Kidney (tissue), 14 donors: ENCODE results near the gene LCOR. TPM values are rescaled to one million over a fixed set of nuclear protein-coding genes. Genes with fewer than 3 reads are reported as not detected.
A peak's percentile ranks its signal among the peaks of the same experiment; 100 is the strongest.

Experiments used
- DNase-seq, 5 donors: peaks; one replicate each; pipeline ENCODE4 v3.0.0-alpha.2; 2013 to 2020
- FAIRE-seq: peaks from 2 replicates; lab custom pipeline; 2012; peaks lifted over from hg19 to GRCh38; lab: Jason Lieb, UNC
- H3K27ac ChIP-seq, 2 donors: one replicate each; pipeline ENCODE4 v1.7.0; 2013; ENCODE audit warnings: low read depth in 2 of 2, low read length in 2 of 2, inconsistent platforms in 1 of 2
- H3K27me3 ChIP-seq: one replicate; pipeline ENCODE4 v1.7.1; 2013; ENCODE audit warnings: low read length, inconsistent platforms; ENCODE audit not compliant: control insufficient read depth, insufficient read depth
- H3K36me3 ChIP-seq, 3 donors: one replicate each; pipeline versions ENCODE4 v1.7.0 to v1.7.1; 2013; ENCODE audit warnings: low read length in 3 of 3, control low read depth in 1 of 3, inconsistent platforms in 1 of 3; ENCODE audit not compliant: insufficient read depth in 3 of 3, control insufficient read depth in 2 of 3
- H3K4me1 ChIP-seq, 3 donors: one replicate each; pipeline versions ENCODE4 v1.7.0 to v1.7.1; 2013; ENCODE audit warnings: low read length in 3 of 3, inconsistent platforms in 1 of 3, low read depth in 1 of 3; ENCODE audit not compliant: control insufficient read depth in 2 of 3, insufficient read depth in 2 of 3
- H3K4me3 ChIP-seq, 3 donors: one replicate each; pipeline versions ENCODE4 v1.7.0 to v1.8.1; 2013; ENCODE audit warnings: low read length in 3 of 3, control low read depth in 1 of 3, inconsistent platforms in 1 of 3
- H3K9ac ChIP-seq, 3 donors: one replicate each; pipeline versions ENCODE4 v1.7.0 to v1.7.1; 2013; ENCODE audit warnings: low read length in 3 of 3, control low read depth in 1 of 3, inconsistent platforms in 1 of 3
- H3K9me3 ChIP-seq, 3 donors: one replicate each; pipeline versions ENCODE4 v1.7.0 to v1.7.1; 2013; ENCODE audit warnings: low read length in 3 of 3, control low read depth in 1 of 3, inconsistent platforms in 1 of 3; ENCODE audit not compliant: control insufficient read depth in 2 of 3, insufficient read depth in 1 of 3
- CTCF ChIP-seq: IDR thresholded peaks from 3 replicates; pipeline ENCODE4 v1.5.1; 2012; ENCODE audit warnings: mild to moderate bottlenecking, moderate library complexity, borderline replicate concordance; ENCODE audit not compliant: insufficient read depth; ENCODE audit errors: extremely low read depth
- intact Hi-C: fragments of 100-400 bp; cut with DNase I; formaldehyde crosslinking; loops from one replicate; pipeline ENCODE4 v1.11.1; 2022
- polyA plus RNA-seq: library from polyadenylated mRNA; stranded (reverse); fragments of 350-450 nt; fragmentation: Illumina TruSeq; extraction: RNeasy Lipid Tissue Mini Kit (QIAGEN cat#74804); gene quantifications from one replicate; pipeline ENCODE4 v1.2.3, GENCODE V29; 2014; ENCODE audit warnings: low read depth, low replicate concordance; ENCODE audit not compliant: insufficient read depth
- total RNA-seq: library from RNA; stranded (reverse); fragmentation: NEBNext Ultra II Directional; extraction: Animal tissue kit (Norgen Biotek cat#: 25700); gene quantifications from one replicate; pipeline ENCODE4 v1.2.1, GENCODE V29; 2021
- donor health status: control.
- donor health status: control.
- donor health status: control.
- donor health status: control.
- donor health status: control.
- donor health status: DM: yes; HTN: yes; CAD: no.
- donor health status: Normal renal cell carcinoma (clear cell type).

Gene LCOR
- total and polyA plus RNA-seq, 2 donors from 2014 or later, result 2.8 to 48.5 TPM

- peak; percentile 82 for TF ChIP-seq CTCF
- H3K9ac ChIP-seq, result peak overlapping the region in 1 of 3 donors; percentile 6
- H3K4me1 ChIP-seq, result peaks cover 0 to 9% (median 0%) of the 10 kb centered on the region in 3 donors
- peak overlapping the region; percentile 5 to 69 (median 57) for H3K4me3 ChIP-seq
- H3K27ac ChIP-seq, result no peak overlapping the region
- H3K27me3 ChIP-seq, result no peaks in the 10 kb centered on the region
- no peaks in the 10 kb centered on the region for H3K9me3 ChIP-seq
- no peaks in the 10 kb centered on the region for H3K36me3 ChIP-seq
- DNase-seq (peak; percentile 80 to 91 (median 83)), FAIRE-seq (no peak)
- intact Hi-C loops, result no loop called here
Observed at GRCh38 chr10:97037365-97038361, 205.6 kb downstream of the LCOR start.

- intact Hi-C loops, result no loop called here
- no peak for FAIRE-seq
Observed at GRCh38 chr10:97038688-97039087, 206.6 kb downstream of the LCOR start.

DNA sequence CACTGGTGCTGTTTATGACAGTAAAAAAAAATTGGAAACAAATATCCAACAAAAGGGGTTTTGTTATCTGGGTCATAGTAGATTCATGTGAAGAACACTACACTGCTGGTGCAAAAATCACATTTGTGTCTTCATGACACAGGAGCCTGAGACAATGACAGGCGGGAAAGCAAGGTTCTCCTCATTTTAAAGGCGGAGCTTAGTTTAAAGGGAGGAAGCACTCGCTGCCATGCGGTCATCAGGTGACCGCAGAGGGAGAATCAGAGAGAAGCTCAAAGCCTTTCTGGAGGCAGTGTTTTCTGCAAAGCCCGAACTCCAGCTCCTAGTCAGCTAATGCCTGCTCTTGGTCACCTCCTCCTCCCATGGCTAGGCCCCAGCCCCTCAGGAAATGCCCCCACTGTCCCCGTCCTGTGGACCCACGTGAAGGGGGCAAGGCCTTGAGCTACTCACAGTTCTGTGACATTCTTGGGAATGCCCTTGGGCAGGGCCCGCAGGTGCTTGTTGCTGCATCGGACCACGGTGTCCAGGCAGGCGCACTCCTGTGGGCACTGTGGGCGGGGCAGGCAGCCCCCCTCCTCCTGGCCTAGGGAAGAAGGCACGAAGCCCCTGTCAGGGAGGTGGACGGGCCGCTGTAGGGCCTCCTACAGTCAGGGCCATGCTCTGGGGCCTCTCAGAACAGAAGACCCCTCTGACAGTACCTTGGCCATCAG, 207.6 kb downstream of the LCOR start:
- Histone ChIP-seq H3K9me3 (no peaks in the 10 kb centered on the region), H3K27me3 (no peaks in the 10 kb centered on the region), H3K9ac (no peak overlapping the region), H3K36me3 (no peaks in the 10 kb centered on the region), H3K27ac (no peak overlapping the region), H3K4me1 (peaks cover 0 to 9% (median 0%) of the 10 kb centered on the region in 3 donors), H3K4me3 (no peak overlapping the region)
- intact Hi-C loops, result no loop called here
- DNase-seq, result no peak
- no peak for FAIRE-seq
- no peak for TF ChIP-seq CTCF

More at GRCh38 chr10:97038688-97039087, 206.6 kb downstream of the LCOR start:
- DNase-seq, result no peak
- Histone ChIP-seq H3K4me1 (peaks cover 0 to 9% (median 0%) of the 10 kb centered on the region in 3 donors), H3K36me3 (no peaks in the 10 kb centered on the region), H3K27ac (no peak overlapping the region), H3K9ac (no peak overlapping the region), H3K27me3 (no peaks in the 10 kb centered on the region), H3K9me3 (no peaks in the 10 kb centered on the region), H3K4me3 (no peak overlapping the region)
- TF ChIP-seq CTCF, result no peak
